Measurements from ENCODE around the gene SCN1A.

DNA sequence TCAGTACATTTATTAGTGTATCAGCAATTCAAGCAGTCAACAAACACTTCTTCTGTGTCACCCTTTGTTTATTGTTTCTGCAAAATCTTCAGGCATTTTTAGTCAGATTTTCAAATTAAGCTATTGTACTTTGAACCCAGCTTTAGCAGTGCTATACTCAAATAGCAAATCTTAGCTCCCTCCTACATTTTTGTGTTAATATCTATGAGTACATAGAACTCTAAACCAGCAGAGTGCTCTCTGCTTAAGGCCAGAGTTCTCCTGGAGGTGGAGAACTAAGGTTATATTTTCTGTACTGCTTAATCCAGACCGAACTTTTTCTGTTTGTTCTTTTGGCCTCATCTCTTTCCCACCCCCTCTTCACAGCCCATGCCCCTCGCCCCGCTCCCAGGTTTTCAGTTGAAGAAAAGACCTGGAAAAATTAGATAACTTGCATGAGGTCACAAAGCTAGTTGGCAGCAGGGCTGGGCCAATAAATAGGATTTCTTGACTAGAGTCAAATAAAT lies 29.2 kb upstream of the SCN1A start:
- TF ChIP-seq ATF3 (CRISPR knock-in tag; conservative IDR thresholded peaks at IDR 0.05): no peak
- no peak for TF ChIP-seq CTCF (IDR thresholded peaks at IDR 0.05)
- TF ChIP-seq E2F1 (CRISPR knock-in tag; IDR thresholded peaks at IDR 0.05): no peak
- no peak for TF ChIP-seq FOXP1 (CRISPR knock-in tag; IDR thresholded peaks at IDR 0.05; ENCODE audit: borderline replicate concordance)
- TF ChIP-seq TCF7 (CRISPR knock-in tag; IDR thresholded peaks at IDR 0.05; ENCODE audit: low read depth): no peak
- no peak for TF ChIP-seq SP1 (CRISPR knock-in tag; conservative IDR thresholded peaks at IDR 0.05)
- TF ChIP-seq ZSCAN18 (CRISPR knock-in tag; IDR thresholded peaks at IDR 0.05): no peak
- no peak for TF ChIP-seq ELF4 (CRISPR knock-in tag; IDR thresholded peaks at IDR 0.05; ENCODE audit: low read depth)
- no peak for TF ChIP-seq ZNF121 (CRISPR knock-in tag; IDR thresholded peaks at IDR 0.05)
- no peak for TF ChIP-seq NR2C2 (CRISPR knock-in tag; IDR thresholded peaks at IDR 0.05)
- no peak for TF ChIP-seq TEAD1 (CRISPR knock-in tag; IDR thresholded peaks at IDR 0.05)
- no peak for TF ChIP-seq AFF4 (CRISPR knock-in tag; IDR thresholded peaks at IDR 0.05; ENCODE audit: borderline replicate concordance)

Measured in WTC11 (cell line).